HG03159 (cell line): ENCODE measurements around the gene TMEM74B.

Source experiments
- ATAC-seq: cut with Tn5 transposase; IDR thresholded peaks from one replicate; pipeline ENCODE4 v1.9.1; 2021; ENCODE audit warnings: mild to moderate bottlenecking, moderate library complexity; ENCODE audit not compliant: unreplicated experiment

The TMEM74B gene

DNA sequence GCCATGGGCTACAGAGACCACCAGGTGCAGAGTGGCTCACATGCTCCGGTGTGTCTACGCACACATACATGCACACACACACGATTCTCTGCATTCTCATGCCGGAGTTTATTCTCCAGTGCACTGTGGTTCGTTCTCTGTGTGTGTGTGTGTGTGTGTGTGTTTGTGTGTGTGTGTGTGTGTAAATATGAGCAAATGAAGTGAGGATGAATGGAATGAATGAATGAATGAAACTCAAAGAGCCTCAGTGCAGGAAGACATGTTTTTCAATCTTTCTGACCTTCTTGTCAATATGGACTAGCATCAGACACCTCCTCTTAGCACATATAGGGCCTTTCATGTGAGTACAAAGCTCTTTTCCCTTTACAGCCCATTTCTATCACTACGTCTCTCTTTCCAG lies 1.6 kb downstream of the TMEM74B start:
- no peak for ATAC-seq

DNA sequence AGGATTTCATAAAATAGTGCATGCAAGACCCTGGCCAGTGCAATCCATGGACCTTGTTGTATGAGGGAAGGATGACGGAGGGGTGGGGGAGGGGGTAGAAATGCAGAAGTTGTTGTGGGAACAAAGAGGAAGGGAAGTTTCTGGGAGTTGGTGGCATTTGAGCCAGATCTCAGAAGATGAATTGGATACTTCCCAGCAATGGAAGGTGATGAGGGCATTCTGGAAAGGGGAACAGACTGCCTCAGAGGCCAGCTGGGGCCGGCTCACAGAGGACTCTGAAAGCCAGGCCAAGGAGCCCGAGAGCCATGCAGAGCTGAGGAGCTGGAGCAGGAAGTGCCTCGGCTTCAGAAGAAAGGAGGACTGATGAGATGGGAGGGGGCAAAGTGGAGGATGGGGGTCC lies 2.7 kb downstream of the TMEM74B start:
- no peak for ATAC-seq

DNA sequence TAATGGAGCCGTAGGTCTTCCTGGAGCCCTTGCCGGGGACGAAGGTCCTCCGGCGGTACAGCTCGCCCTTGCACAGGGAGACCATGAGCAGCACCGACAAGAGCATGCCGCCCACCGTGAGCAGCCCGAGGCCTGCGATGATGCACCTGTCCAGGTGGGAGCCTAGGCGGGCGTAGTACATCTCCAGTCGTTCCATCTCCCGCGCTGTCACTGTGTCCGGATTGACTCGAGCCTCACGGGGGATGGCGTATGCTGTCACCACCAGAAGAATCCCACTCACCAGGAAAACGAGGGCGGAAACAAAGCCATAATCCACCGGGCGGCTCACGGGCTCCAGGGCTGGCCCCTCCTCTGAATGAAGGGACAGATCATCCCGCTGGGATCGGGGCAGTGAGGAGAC lies 3.8 kb downstream of the TMEM74B start:
- ATAC-seq, result no peak

GRCh38 chr20:1178623-1179022 lies 6.2 kb downstream of the TMEM74B start:
- no peak for ATAC-seq

DNA sequence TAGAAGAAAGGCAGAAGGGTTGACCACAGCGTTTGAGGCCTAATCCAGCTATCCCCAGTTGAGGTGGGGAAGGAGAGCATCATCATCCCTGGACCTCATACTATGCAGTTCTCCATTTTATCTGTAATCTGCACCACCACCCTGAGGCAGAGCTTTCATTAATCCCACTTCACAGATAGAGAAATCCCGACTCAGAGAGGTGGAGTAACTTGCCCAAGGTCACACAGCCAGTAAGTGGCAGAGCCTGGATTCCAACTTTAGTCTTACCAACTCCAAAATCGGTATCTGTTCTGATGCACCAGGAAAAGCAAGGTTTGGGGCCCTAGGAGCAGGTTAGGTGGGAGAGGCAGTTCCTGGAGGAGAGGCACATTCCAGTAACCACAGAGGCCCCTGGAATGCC lies 6.7 kb downstream of the TMEM74B start:
- no peak for ATAC-seq

GRCh38 chr20:1177680-1178079 lies 7.1 kb downstream of the TMEM74B start:
- ATAC-seq, result no peak

- ATAC-seq, result no peak
These were observed 10.0 kb downstream of the TMEM74B start for GRCh38 chr20:1174787-1175186.

GRCh38 chr20:1173698-1174097 lies 11.1 kb downstream of the TMEM74B start:
- ATAC-seq, result no peak

GRCh38 chr20:1171461-1172093 lies 13.2 kb downstream of the TMEM74B start:
- ATAC-seq, result no peak

- ATAC-seq, result no peak
These were observed 15.6 kb downstream of the TMEM74B start for GRCh38 chr20:1169224-1169623.

- no peak for ATAC-seq
These were observed 17.6 kb downstream of the TMEM74B start for GRCh38 chr20:1166948-1167720.

GRCh38 chr20:1165941-1166340 lies 18.8 kb downstream of the TMEM74B start:
- ATAC-seq, result no peak

- ATAC-seq, result no peak
These were observed 19.3 kb downstream of the TMEM74B start for GRCh38 chr20:1165521-1165920.

DNA sequence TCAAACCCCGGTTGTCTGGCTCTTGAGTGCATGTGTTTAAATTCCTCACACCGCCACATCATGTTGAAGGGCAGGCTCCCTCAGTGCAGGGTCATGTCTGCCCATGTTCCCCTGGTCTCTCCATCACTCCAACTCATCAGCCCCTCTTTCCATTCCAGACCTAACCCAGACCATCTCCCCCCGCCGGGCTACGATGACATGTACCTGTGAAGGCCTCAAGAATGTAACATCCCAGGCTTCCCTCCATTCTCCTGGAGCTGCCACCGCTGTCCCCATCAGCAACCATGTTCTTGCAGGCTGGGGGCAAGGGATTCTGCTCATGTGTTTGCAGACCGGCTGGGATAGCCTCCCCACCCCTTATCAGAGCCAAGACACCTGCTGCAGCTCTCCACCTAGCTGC lies 19.9 kb downstream of the TMEM74B start:
- no peak for ATAC-seq

GRCh38 chr20:1163653-1164052 lies 21.1 kb downstream of the TMEM74B start:
- no peak for ATAC-seq

- no peak for ATAC-seq
These were observed 21.7 kb downstream of the TMEM74B start for GRCh38 chr20:1163105-1163504.

DNA sequence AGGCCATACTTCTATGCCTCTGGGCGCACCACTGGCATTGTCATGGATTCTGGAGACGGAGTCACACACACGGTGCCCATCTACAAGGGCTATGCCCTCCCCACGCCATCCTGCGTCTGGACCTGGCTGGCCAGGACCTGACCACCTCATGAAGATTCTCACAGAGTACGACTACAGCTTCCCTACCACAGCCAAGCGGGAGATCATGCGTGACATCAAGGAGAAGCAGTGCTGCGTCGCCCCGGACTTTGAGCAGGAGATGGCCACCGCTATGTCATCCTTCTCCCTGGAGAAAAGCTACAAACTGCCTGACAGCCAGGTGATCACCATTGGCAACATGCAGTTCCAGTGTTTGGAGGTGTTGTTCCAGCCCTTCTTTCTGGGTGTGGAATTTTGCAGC lies 23.8 kb downstream of the TMEM74B start:
- ATAC-seq, result no peak

- ATAC-seq, result no peak
These were observed 24.3 kb downstream of the TMEM74B start for GRCh38 chr20:1160496-1160895.

DNA sequence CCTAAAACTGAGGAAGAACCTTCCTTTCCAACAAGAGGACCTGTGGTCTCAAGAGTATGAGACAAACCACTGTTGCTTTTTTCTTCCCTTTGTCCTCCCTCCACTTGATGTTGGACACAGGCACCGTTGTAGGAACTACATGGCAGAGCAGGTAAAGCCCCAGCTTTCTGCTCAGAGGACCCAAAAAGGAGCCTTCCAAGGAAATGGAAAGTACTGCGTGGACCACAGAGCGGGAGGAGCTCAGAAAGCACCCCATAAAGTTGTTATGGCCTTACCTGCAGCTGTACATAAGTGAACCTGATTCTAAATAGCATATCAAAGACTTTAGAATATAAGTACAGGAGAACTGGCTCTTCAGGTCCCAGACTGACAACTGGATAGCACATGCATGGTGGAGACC lies 29.4 kb downstream of the TMEM74B start:
- ATAC-seq, result no peak

DNA sequence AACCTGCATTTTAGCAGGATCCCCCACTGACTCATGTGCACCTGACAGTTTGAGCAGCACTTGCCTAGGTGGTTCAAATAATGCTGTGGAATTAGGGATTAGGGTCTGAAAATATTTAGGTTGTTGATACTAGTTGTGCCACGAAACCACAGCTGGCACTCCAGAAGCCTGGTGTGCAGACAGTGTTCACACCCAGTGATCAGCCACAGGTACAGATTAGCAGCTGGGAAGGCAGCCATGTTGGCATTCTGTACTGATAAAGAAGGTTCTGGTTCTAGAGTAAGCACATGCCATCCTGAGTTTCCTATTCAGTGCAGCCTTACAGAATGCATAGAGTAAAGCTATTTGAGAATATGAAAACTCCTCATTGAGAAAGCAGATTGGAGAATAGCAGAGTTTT lies 30.1 kb downstream of the TMEM74B start:
- ATAC-seq, result no peak

GRCh38 chr20:1154226-1154625 lies 30.6 kb downstream of the TMEM74B start:
- no peak for ATAC-seq

DNA sequence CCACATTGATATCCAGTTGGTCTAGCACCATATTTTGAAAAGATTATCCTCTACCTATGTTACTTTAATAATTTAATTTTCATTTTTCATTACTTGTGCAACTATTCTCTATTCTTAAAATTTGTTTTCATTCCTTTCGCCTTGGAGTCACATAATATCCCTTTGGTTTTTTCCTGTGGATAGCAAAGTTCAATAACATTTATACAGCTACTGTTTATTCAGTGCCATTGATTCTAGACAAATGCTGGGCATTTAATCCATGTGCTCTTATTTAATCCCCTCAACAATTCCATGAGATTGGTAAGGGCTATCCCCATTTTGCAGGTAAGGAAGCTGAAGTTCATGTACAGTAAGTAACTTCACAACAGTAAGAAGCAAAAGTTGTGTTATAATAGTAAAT lies 33.8 kb downstream of the TMEM74B start:
- no peak for ATAC-seq

DNA sequence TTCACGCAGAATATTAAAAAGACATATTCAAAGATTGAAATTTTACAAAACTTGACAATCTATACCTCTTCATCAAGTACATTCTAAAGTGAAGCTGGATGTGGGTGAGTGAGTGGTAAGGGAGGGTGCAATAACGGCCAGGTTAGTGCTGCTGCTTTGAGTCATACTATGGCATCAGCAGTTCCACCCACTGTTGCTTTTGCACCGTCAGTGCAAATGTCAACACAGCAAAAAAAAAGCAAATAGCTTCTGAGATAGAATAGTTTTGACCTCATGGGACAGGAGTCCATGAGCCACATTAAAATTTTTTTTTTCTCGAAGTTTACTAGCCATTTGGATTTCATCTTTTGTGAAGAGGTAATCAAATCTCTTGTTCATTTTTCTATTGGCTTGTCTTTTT lies 34.6 kb downstream of the TMEM74B start:
- no peak for ATAC-seq
